Neuronal stem cell (in vitro differentiated cells): ENCODE data around the gene AXIN1.

Experiments
- DNase-seq: peaks from one replicate; pipeline ENCODE4 v3.0.0-alpha.2; 2013; ENCODE audit warnings: low spot score
- H2AFZ ChIP-seq: one replicate; pipeline ENCODE4 v1.6.1; 2013; ENCODE audit warnings: mild to moderate bottlenecking, low read length, inconsistent platforms
- H2AK5ac ChIP-seq: 2 replicates; pipeline ENCODE4 v1.6.1; 2013; ENCODE audit warnings: low read depth, mild to moderate bottlenecking, inconsistent platforms, low read length, moderate library complexity, mixed read lengths
- H2BK120ac ChIP-seq: 2 replicates; pipeline ENCODE4 v1.6.1; 2013; ENCODE audit warnings: low read depth, mild to moderate bottlenecking, inconsistent platforms, low read length, moderate library complexity, mixed read lengths
- H2BK12ac ChIP-seq: one replicate; pipeline ENCODE4 v1.6.1; 2013; ENCODE audit warnings: low read length, inconsistent platforms
- H2BK15ac ChIP-seq: 2 replicates; pipeline ENCODE4 v1.6.1; 2013; ENCODE audit warnings: mild to moderate bottlenecking, low read length, inconsistent platforms, mixed read lengths
- H2BK5ac ChIP-seq: one replicate; pipeline ENCODE4 v1.6.1; 2013; ENCODE audit warnings: inconsistent platforms, mild to moderate bottlenecking, low read length, moderate library complexity
- H3K14ac ChIP-seq: one replicate; pipeline ENCODE4 v1.6.1; 2013; ENCODE audit warnings: low read length, inconsistent platforms
- H3K18ac ChIP-seq: 2 replicates; pipeline ENCODE4 v1.6.1; 2013; ENCODE audit warnings: low read length, inconsistent platforms
- H3K23ac ChIP-seq: 2 replicates; pipeline ENCODE4 v1.6.1; 2013; ENCODE audit warnings: low read depth, mild to moderate bottlenecking, mixed read lengths, low read length, inconsistent platforms; ENCODE audit not compliant: poor library complexity
- H3K27ac ChIP-seq: replicated peaks from 3 replicates; pipeline ENCODE4 v1.5.1; 2013; ENCODE audit warnings: low read length, inconsistent platforms
- H3K27me3 ChIP-seq, 3 experiments: 2 replicates each; pipeline ENCODE4 v1.6.1; 2013; ENCODE audit warnings: low read length in 3 of 3, mild to moderate bottlenecking in 2 of 3, inconsistent platforms in 1 of 3, low read depth in 1 of 3, mixed read lengths in 1 of 3, moderate library complexity in 1 of 3; ENCODE audit not compliant: control insufficient read depth in 3 of 3, insufficient read depth in 3 of 3
- H3K36me3 ChIP-seq, 2 donors: replicated peaks in 1 of 2; 2 replicates each; pipeline ENCODE4 v1.6.1; 2013; ENCODE audit warnings: low read length in 2 of 2; ENCODE audit not compliant: control insufficient read depth in 2 of 2, insufficient read depth in 2 of 2
- H3K4ac ChIP-seq: 2 replicates; pipeline ENCODE4 v1.6.1; 2013; ENCODE audit warnings: inconsistent platforms, mild to moderate bottlenecking, low read length, moderate library complexity
- H3K4me1 ChIP-seq, 2 donors: 1 replicate in 1 of 2; 2 replicates in 1 of 2; pipeline ENCODE4 v1.6.1; 2013; ENCODE audit warnings: low read length in 2 of 2, low read depth in 1 of 2; ENCODE audit not compliant: control insufficient read depth in 2 of 2, insufficient read depth in 1 of 2
- H3K4me2 ChIP-seq: one replicate; pipeline ENCODE4 v1.6.1; 2013; ENCODE audit warnings: mild to moderate bottlenecking, low read length, inconsistent platforms; ENCODE audit not compliant: insufficient read depth, poor library complexity, severe bottlenecking
- H3K4me3 ChIP-seq, 2 donors: 2 replicates each; pipeline ENCODE4 v1.5.1; 2013; ENCODE audit warnings: low read length in 2 of 2, mild to moderate bottlenecking in 2 of 2, inconsistent platforms in 1 of 2, moderate library complexity in 1 of 2
- H3K79me1 ChIP-seq: one replicate; pipeline ENCODE4 v1.6.1; 2013; ENCODE audit warnings: low read depth, mild to moderate bottlenecking, inconsistent platforms, low read length, moderate library complexity
- H3K9ac ChIP-seq: one replicate; pipeline ENCODE4 v1.6.1; 2013; ENCODE audit warnings: mild to moderate bottlenecking, low read depth, low read length, inconsistent platforms; ENCODE audit not compliant: poor library complexity
- H3K9me3 ChIP-seq, 2 donors: replicated peaks in 1 of 2; 2 replicates each; pipeline versions ENCODE3 to v1.6.1; 2013; ENCODE audit warnings: low read length in 2 of 2, mild to moderate bottlenecking in 2 of 2, inconsistent platforms in 1 of 2, low read depth in 1 of 2, mixed read lengths in 1 of 2, moderate library complexity in 1 of 2; ENCODE audit not compliant: control insufficient read depth in 2 of 2, insufficient read depth in 1 of 2
- H4K8ac ChIP-seq: one replicate; pipeline ENCODE4 v1.6.1; 2013; ENCODE audit warnings: low read depth, mild to moderate bottlenecking, inconsistent platforms, low read length, moderate library complexity
- H4K91ac ChIP-seq: one replicate; pipeline ENCODE4 v1.6.1; 2013; ENCODE audit warnings: low read length, low read depth, mild to moderate bottlenecking, inconsistent platforms; ENCODE audit not compliant: poor library complexity
- WGBS, 2 donors: extraction: QIAGEN DNeasy Blood & Tissue Kit; methylation state at CpG; one replicate each; pipeline ENCODE4 v1.1.7; 2013; ENCODE audit warnings: missing lambda C conversion rate in 2 of 2, mixed read lengths in 1 of 2; ENCODE audit not compliant: insufficient read length in 2 of 2, insufficient replicate concordance in 1 of 2; ENCODE audit errors: extremely low coverage in 2 of 2; 5-methylcytosine and 5-hydroxymethylcytosine counted together

The AXIN1 gene

DNA sequence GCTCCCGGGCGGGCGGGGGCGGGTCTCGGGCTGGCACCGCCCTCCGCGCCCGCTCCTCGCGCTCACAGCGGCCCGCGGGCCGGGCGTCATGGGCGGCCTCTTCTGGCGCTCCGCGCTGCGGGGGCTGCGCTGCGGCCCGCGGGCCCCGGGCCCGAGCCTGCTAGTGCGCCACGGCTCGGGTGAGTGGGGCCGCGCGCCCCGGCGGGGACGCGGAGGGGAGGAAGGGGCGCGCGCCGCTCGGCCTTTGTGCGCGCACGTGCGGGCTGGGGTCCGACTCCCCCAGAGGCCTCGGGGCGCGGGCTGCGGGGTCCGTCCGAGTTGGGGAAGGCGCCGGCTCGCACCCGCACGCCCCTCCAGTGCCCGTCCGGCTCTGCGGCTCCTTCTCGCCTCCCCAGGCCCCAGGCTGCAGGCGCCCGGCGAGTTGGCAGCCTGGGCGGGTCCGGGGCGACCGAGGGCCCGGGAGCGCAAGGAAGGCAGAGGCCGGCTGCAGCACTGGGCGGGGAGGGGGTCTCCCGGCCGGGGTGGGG is 44.7 kb upstream of the AXIN1 start, which contains the start of gene NME4:
Gene NME4 (plus strand): TSS at position 65 of the 527 bp plus-strand sequence. CDS start 24 bp downstream, at position 89.
- no peak within 1 kb of the TSS for H2BK120ac ChIP-seq
- no peak within 1 kb of the TSS for H4K8ac ChIP-seq
- no peaks in the 10 kb centered on the region for H3K9me3 ChIP-seq
- H2AFZ ChIP-seq: peak within 1 kb of the TSS; percentile 92
- peak within 1 kb of the TSS; percentile 96 for H3K18ac ChIP-seq
- H3K23ac ChIP-seq: peak within 1 kb of the TSS; percentile 65
- H2BK12ac ChIP-seq: no peak within 1 kb of the TSS
- peaks cover 21 to 30% of the 10 kb centered on the region in 2 donors for H3K36me3 ChIP-seq
- H3K4me3 ChIP-seq: peak within 1 kb of the TSS; percentile 94 to 97
- H3K14ac ChIP-seq: peak within 1 kb of the TSS; percentile 71
- H2BK5ac ChIP-seq: peak within 1 kb of the TSS; percentile 71
- H3K4me2 ChIP-seq: peak within 1 kb of the TSS; percentile 78
- H2BK15ac ChIP-seq: peak within 1 kb of the TSS; percentile 49
- peak within 1 kb of the TSS; percentile 96 for H2AK5ac ChIP-seq
- H4K91ac ChIP-seq: no peak within 1 kb of the TSS
- H3K27me3 ChIP-seq: no peaks in the 10 kb centered on the region
- peak within 1 kb of the TSS; percentile 53 for H3K4ac ChIP-seq
- peak; percentile 42 for DNase-seq
- peak within 1 kb of the TSS; percentile 69 for H3K27ac ChIP-seq
- peaks cover 9 to 14% of the 10 kb centered on the region in 2 donors for H3K4me1 ChIP-seq
- WGBS, 2 donors: no CpG with 5 or more reads among the region's 75 CpGs
- H3K9ac ChIP-seq: peak within 1 kb of the TSS; percentile 92
- H3K79me1 ChIP-seq: peaks cover 7% of the 10 kb centered on the region

DNA sequence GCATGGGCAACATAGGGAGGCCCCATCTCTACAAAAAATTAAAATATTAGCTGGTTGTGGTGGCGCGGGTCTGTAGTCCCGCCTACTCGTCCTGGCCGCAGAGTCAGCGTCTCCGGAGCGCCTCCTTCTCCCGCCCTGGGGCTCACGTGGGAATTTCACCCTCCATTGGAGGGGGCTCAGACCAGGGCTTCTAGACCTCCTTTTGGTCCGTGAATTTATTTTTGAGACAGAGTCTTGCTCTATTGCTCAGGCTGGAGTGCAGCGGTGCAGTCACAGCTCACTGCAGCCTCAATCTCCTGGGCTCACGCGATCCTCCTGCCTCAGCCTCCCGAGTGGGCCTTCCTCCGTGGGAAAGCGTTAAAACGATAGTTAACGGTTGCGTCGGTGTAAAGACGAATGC is 44.1 kb upstream of the AXIN1 start:
- H3K27me3 ChIP-seq: no peaks in the 10 kb centered on the region
- H3K4me3 ChIP-seq: peak overlapping the region; percentile 78 to 94
- peak overlapping the region; percentile 50 for H3K9ac ChIP-seq
- H2AFZ ChIP-seq: peak overlapping the region; percentile 92
- H3K9me3 ChIP-seq: peaks cover 0 to 3% of the 10 kb centered on the region in 2 donors
- peak overlapping the region; percentile 7 for H3K18ac ChIP-seq
- H3K27ac ChIP-seq: peak overlapping the region; percentile 36
- no peak overlapping the region for H3K23ac ChIP-seq
- DNase-seq: no peak
- no peak overlapping the region for H2BK120ac ChIP-seq
- H2BK15ac ChIP-seq: no peak overlapping the region
- H3K14ac ChIP-seq: no peak overlapping the region
- H2AK5ac ChIP-seq: no peak overlapping the region
- peak overlapping the region; percentile 78 for H3K4me2 ChIP-seq
- H4K91ac ChIP-seq: no peak overlapping the region
- WGBS, 2 donors: no CpG with 5 or more reads among the region's 22 CpGs
- H2BK12ac ChIP-seq: no peak overlapping the region
- H3K4ac ChIP-seq: no peak overlapping the region
- H3K4me1 ChIP-seq: peaks cover 9 to 13% of the 10 kb centered on the region in 2 donors
- peaks cover 7% of the 10 kb centered on the region for H3K79me1 ChIP-seq
- peaks cover 21 to 30% of the 10 kb centered on the region in 2 donors for H3K36me3 ChIP-seq
- H4K8ac ChIP-seq: no peak overlapping the region
- no peak overlapping the region for H2BK5ac ChIP-seq

DNA sequence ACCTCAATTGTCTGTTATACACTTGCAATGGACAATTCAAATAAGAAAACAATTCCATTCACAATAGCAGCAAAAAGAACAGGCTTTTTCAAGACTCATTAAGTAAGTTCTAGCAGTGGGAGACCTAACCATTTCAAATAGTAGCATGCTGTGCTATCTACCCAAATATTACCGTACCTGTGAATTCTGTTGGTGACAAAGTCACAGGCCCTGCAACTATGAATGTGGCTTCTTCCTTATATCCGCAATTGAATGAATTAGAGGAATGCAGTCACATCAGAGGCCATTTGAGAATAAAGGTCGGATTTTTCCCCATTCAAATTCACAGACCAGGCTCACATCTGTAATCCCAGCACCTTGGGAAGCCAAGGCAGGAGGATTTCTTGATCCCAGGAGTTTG is 43.7 kb upstream of the AXIN1 start:
- no peak overlapping the region for H3K18ac ChIP-seq
- H2BK12ac ChIP-seq: no peak overlapping the region
- H3K36me3 ChIP-seq: peaks cover 21 to 30% of the 10 kb centered on the region in 2 donors
- peak overlapping the region; percentile 36 for H3K27ac ChIP-seq
- DNase-seq: no peak
- H2BK5ac ChIP-seq: no peak overlapping the region
- H2BK120ac ChIP-seq: no peak overlapping the region
- H4K8ac ChIP-seq: no peak overlapping the region
- no peak overlapping the region for H2AK5ac ChIP-seq
- H4K91ac ChIP-seq: no peak overlapping the region
- no peak overlapping the region for H3K23ac ChIP-seq
- H2AFZ ChIP-seq: peak overlapping the region; percentile 92
- H3K4me1 ChIP-seq: peaks cover 9 to 13% of the 10 kb centered on the region in 2 donors
- H2BK15ac ChIP-seq: no peak overlapping the region
- WGBS, 2 donors: no CpG with 5 or more reads among the region's 3 CpGs
- H3K27me3 ChIP-seq: no peaks in the 10 kb centered on the region
- peaks cover 7% of the 10 kb centered on the region for H3K79me1 ChIP-seq
- peaks cover 0 to 3% of the 10 kb centered on the region in 2 donors for H3K9me3 ChIP-seq
- H3K4me2 ChIP-seq: peak overlapping the region; percentile 78
- no peak overlapping the region for H3K14ac ChIP-seq
- peak overlapping the region in 1 of 2 donors; percentile 94 for H3K4me3 ChIP-seq
- H3K9ac ChIP-seq: no peak overlapping the region
- H3K4ac ChIP-seq: no peak overlapping the region

DNA sequence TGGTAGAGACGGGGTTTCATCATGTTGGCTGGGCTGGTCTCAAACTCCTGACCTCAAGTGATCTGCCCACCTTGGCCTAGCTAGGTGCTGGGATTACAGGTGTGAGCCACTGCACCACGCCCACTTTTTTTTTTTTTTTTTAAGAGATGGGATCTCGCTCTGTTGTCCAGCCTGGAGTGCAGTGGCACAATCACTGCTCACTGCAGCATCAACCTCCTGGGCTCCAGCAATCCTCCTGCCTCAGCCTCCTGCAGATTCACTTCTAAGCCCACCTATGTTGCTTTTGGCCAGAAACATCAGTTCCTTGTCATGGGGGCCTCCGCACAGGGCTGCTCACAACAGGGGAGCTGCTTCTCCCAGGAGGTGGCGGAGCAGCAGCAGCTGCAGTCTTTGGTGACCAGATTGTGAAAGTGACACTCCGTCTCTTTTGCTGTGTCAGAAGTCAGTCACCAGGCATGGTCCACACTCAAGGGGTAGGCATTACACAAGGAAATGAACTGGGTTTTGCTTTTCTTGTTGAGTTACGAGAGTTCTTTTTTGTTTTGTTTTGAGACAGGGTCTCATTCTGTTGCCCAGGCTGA is 40.0 kb upstream of the AXIN1 start:
- H4K8ac ChIP-seq: no peak overlapping the region
- H3K79me1 ChIP-seq: no peaks in the 10 kb centered on the region
- H2AK5ac ChIP-seq: peak overlapping the region; percentile 11
- H3K14ac ChIP-seq: no peak overlapping the region
- DNase-seq: no peak
- H3K27ac ChIP-seq: no peak overlapping the region
- no peak overlapping the region for H3K4ac ChIP-seq
- no peaks in the 10 kb centered on the region for H3K36me3 ChIP-seq
- H3K4me1 ChIP-seq: peaks cover 1 to 16% of the 10 kb centered on the region in 2 donors
- peaks cover 0 to 3% of the 10 kb centered on the region in 2 donors for H3K9me3 ChIP-seq
- H3K18ac ChIP-seq: no peak overlapping the region
- H3K9ac ChIP-seq: no peak overlapping the region
- H2BK12ac ChIP-seq: no peak overlapping the region
- no peak overlapping the region for H2BK5ac ChIP-seq
- H3K27me3 ChIP-seq: no peaks in the 10 kb centered on the region
- H3K23ac ChIP-seq: no peak overlapping the region
- H4K91ac ChIP-seq: no peak overlapping the region
- no CpG with 5 or more reads among the region's 7 CpGs for WGBS, 2 donors
- no peak overlapping the region for H2AFZ ChIP-seq
- H3K4me3 ChIP-seq: no peak overlapping the region
- H3K4me2 ChIP-seq: no peak overlapping the region
- no peak overlapping the region for H2BK120ac ChIP-seq
- no peak overlapping the region for H2BK15ac ChIP-seq
